Trophoblast cell (in vitro differentiated cells and primary cell): ENCODE results near the gene EPB41L4B.

Experiments used
- DNase-seq, 2 donors: peaks; one replicate each; pipeline ENCODE4 v3.0.0-alpha.2; 2016
- H2AFZ ChIP-seq: 2 replicates; pipeline ENCODE4 v1.6.1; 2013; ENCODE audit warnings: low read length, moderate library complexity, mild to moderate bottlenecking; ENCODE audit not compliant: insufficient read depth, poor library complexity
- H2AK5ac ChIP-seq: 2 replicates; pipeline ENCODE4 v1.6.1; 2013; ENCODE audit warnings: mild to moderate bottlenecking, low read length
- H2BK120ac ChIP-seq: 2 replicates; pipeline ENCODE4 v1.6.1; 2013; ENCODE audit warnings: low read length, mild to moderate bottlenecking, moderate library complexity; ENCODE audit not compliant: insufficient read depth, poor library complexity
- H2BK12ac ChIP-seq: 2 replicates; pipeline ENCODE4 v1.6.1; 2013; ENCODE audit warnings: mild to moderate bottlenecking, low read length, moderate library complexity
- H2BK5ac ChIP-seq: 2 replicates; pipeline ENCODE4 v1.6.1; 2013; ENCODE audit warnings: low read length, low read depth, moderate library complexity, mild to moderate bottlenecking; ENCODE audit not compliant: poor library complexity
- H3K14ac ChIP-seq: 2 replicates; pipeline ENCODE4 v1.6.1; 2013; ENCODE audit warnings: mild to moderate bottlenecking, low read length
- H3K18ac ChIP-seq: 2 replicates; pipeline ENCODE4 v1.6.1; 2013; ENCODE audit warnings: mild to moderate bottlenecking, low read length
- H3K23ac ChIP-seq: 2 replicates; pipeline ENCODE4 v1.6.1; 2013; ENCODE audit warnings: low read length
- H3K27ac ChIP-seq: 2 replicates; pipeline ENCODE4 v1.5.1; 2013; ENCODE audit warnings: low read depth, mild to moderate bottlenecking, inconsistent platforms, low read length, moderate library complexity
- H3K27me3 ChIP-seq: 2 replicates; pipeline ENCODE4 v1.6.1; 2013; ENCODE audit warnings: inconsistent platforms, mild to moderate bottlenecking, low read length, moderate library complexity; ENCODE audit not compliant: insufficient read depth
- H3K36me3 ChIP-seq, 2 experiments: 1 replicate in 1 of 2; 2 replicates in 1 of 2; pipeline ENCODE4 v1.6.1; 2013; ENCODE audit warnings: low read length in 2 of 2, mild to moderate bottlenecking in 2 of 2, moderate library complexity in 1 of 2; ENCODE audit not compliant: insufficient read depth in 2 of 2, control insufficient read depth in 1 of 2
- H3K4ac ChIP-seq: 2 replicates; pipeline ENCODE4 v1.6.1; 2013; ENCODE audit warnings: low read depth, mild to moderate bottlenecking, low read length, moderate library complexity
- H3K4me1 ChIP-seq, 2 experiments: 1 replicate in 1 of 2; 2 replicates in 1 of 2; pipeline ENCODE4 v1.6.1; 2013; ENCODE audit warnings: low read length in 2 of 2, mild to moderate bottlenecking in 2 of 2, moderate library complexity in 1 of 2; ENCODE audit not compliant: insufficient read depth in 2 of 2, control insufficient read depth in 1 of 2
- H3K4me2 ChIP-seq: 2 replicates; pipeline ENCODE4 v1.6.1; 2013; ENCODE audit warnings: inconsistent platforms, mild to moderate bottlenecking, low read length, moderate library complexity
- H3K4me3 ChIP-seq: 2 replicates; pipeline ENCODE4 v1.5.1; 2013; ENCODE audit warnings: mild to moderate bottlenecking, low read depth, low read length, inconsistent platforms
- H3K79me1 ChIP-seq: one replicate; pipeline ENCODE4 v1.6.1; 2013; ENCODE audit warnings: low read length
- H3K79me2 ChIP-seq: 2 replicates; pipeline ENCODE4 v1.6.1; 2013; ENCODE audit warnings: low read length, mild to moderate bottlenecking; ENCODE audit not compliant: control insufficient read depth, insufficient read depth, poor library complexity
- H3K9ac ChIP-seq: 2 replicates; pipeline ENCODE4 v1.6.1; 2013; ENCODE audit warnings: mild to moderate bottlenecking, low read length
- H3K9me3 ChIP-seq: 2 replicates; pipeline ENCODE4 v1.6.1; 2013; ENCODE audit warnings: low read depth, mild to moderate bottlenecking, control low read depth, inconsistent platforms, low read length; ENCODE audit not compliant: insufficient read depth
- H4K12ac ChIP-seq: 2 replicates; pipeline ENCODE4 v1.6.1; 2013; ENCODE audit warnings: low read depth, mild to moderate bottlenecking, low read length, moderate library complexity
- H4K8ac ChIP-seq: 2 replicates; pipeline ENCODE4 v1.6.1; 2013; ENCODE audit warnings: low read depth, mild to moderate bottlenecking, low read length, moderate library complexity
- H4K91ac ChIP-seq: one replicate; pipeline ENCODE4 v1.6.1; 2013; ENCODE audit warnings: low read depth, mild to moderate bottlenecking, low read length, moderate library complexity
- WGBS: extraction: QIAGEN DNeasy Blood & Tissue Kit; methylation state at CpG from one replicate; pipeline ENCODE4 v1.1.7; 2013; ENCODE audit warnings: missing lambda C conversion rate; ENCODE audit not compliant: insufficient read length, insufficient coverage; ENCODE audit errors: extremely low coverage; 5-methylcytosine and 5-hydroxymethylcytosine counted together

The EPB41L4B gene

GRCh38 chr9:109251776-109252106, 69.1 kb downstream of the EPB41L4B start:
- Histone ChIP-seq H2AFZ (no peak overlapping the region), H3K79me1 (peaks cover 3% of the 10 kb centered on the region), H3K27me3 (no peaks in the 10 kb centered on the region), H2BK5ac (no peak overlapping the region), H3K79me2 (no peaks in the 10 kb centered on the region), H2AK5ac (no peak overlapping the region), H4K12ac (no peak overlapping the region), H4K91ac (peak overlapping the region; percentile 1), H3K9ac (no peak overlapping the region), H4K8ac (no peak overlapping the region), H2BK12ac (no peak overlapping the region), H3K4me1 (peaks cover 13 to 20% of the 10 kb centered on the region in 2 experiments), H3K4me2 (no peak overlapping the region), H3K18ac (peak overlapping the region; percentile 22), H3K9me3 (no peaks in the 10 kb centered on the region), H3K23ac (no peak overlapping the region), H3K27ac (no peak overlapping the region), H3K4ac (no peak overlapping the region), H3K36me3 (peaks cover 0 to 1% of the 10 kb centered on the region in 2 experiments), H3K14ac (no peak overlapping the region), H2BK120ac (no peak overlapping the region), H3K4me3 (no peak overlapping the region)
- no CpG with 5 or more reads among the region's 5 CpGs for whole genome bisulfite sequencing
- DNase-seq, result no peak

GRCh38 chr9:109251080-109251775, 69.6 kb downstream of the EPB41L4B start:
- Histone ChIP-seq H4K91ac (no peak overlapping the region), H2BK12ac (no peak overlapping the region), H2AK5ac (no peak overlapping the region), H2AFZ (no peak overlapping the region), H3K23ac (no peak overlapping the region), H3K27me3 (no peaks in the 10 kb centered on the region), H4K8ac (no peak overlapping the region), H3K4me2 (no peak overlapping the region), H3K4me1 (peaks cover 13 to 20% of the 10 kb centered on the region in 2 experiments), H2BK5ac (no peak overlapping the region), H3K79me1 (peaks cover 3% of the 10 kb centered on the region), H3K79me2 (no peaks in the 10 kb centered on the region), H2BK120ac (no peak overlapping the region), H3K14ac (no peak overlapping the region), H3K18ac (no peak overlapping the region), H3K4ac (no peak overlapping the region), H3K36me3 (peaks cover 0 to under 1% of the 10 kb centered on the region in 2 experiments), H3K27ac (no peak overlapping the region), H3K9me3 (no peaks in the 10 kb centered on the region), H3K9ac (no peak overlapping the region), H4K12ac (no peak overlapping the region), H3K4me3 (no peak overlapping the region)
- peak; percentile 68 to 73 for DNase-seq
- WGBS, result no CpG with 5 or more reads among the region's 10 CpGs

- Histone ChIP-seq H3K9me3 (no peaks in the 10 kb centered on the region), H3K18ac (no peak overlapping the region), H3K4me1 (peaks cover 13 to 20% of the 10 kb centered on the region in 2 experiments), H3K79me1 (peaks cover 3% of the 10 kb centered on the region), H2BK12ac (no peak overlapping the region), H3K4me3 (no peak overlapping the region), H4K12ac (no peak overlapping the region), H2BK5ac (no peak overlapping the region), H3K14ac (no peak overlapping the region), H3K27me3 (no peaks in the 10 kb centered on the region), H3K9ac (no peak overlapping the region), H3K23ac (no peak overlapping the region), H2AFZ (no peak overlapping the region), H3K27ac (no peak overlapping the region), H3K36me3 (no peaks in the 10 kb centered on the region), H2AK5ac (no peak overlapping the region), H2BK120ac (no peak overlapping the region), H3K79me2 (no peaks in the 10 kb centered on the region), H3K4ac (no peak overlapping the region), H3K4me2 (no peak overlapping the region), H4K8ac (no peak overlapping the region), H4K91ac (no peak overlapping the region)
- no peak for DNase-seq
- WGBS, result no CpG with 5 or more reads among the region's 3 CpGs
Measured at GRCh38 chr9:109250771-109251079, 70.1 kb downstream of the EPB41L4B start.

- H3K27ac ChIP-seq, result no peak overlapping the region
- H3K79me1 ChIP-seq, result peaks cover 3% of the 10 kb centered on the region
- H4K8ac ChIP-seq, result no peak overlapping the region
- peak overlapping the region; percentile 19 for H3K18ac ChIP-seq
- no peak overlapping the region for H2AK5ac ChIP-seq
- no peak for DNase-seq
- no peak overlapping the region for H3K4me2 ChIP-seq
- no CpG with 5 or more reads among the region's 12 CpGs for WGBS
- no peak overlapping the region for H2AFZ ChIP-seq
- H3K4me1 ChIP-seq, result peaks cover 13 to 20% of the 10 kb centered on the region in 2 experiments
- H3K4me3 ChIP-seq, result no peak overlapping the region
- peak overlapping the region; percentile 4 for H3K14ac ChIP-seq
- no peak overlapping the region for H4K12ac ChIP-seq
- no peak overlapping the region for H2BK5ac ChIP-seq
- no peak overlapping the region for H3K9ac ChIP-seq
- no peak overlapping the region for H2BK12ac ChIP-seq
- no peak overlapping the region for H3K23ac ChIP-seq
- H3K36me3 ChIP-seq, result no peaks in the 10 kb centered on the region
- H2BK120ac ChIP-seq, result no peak overlapping the region
- no peak overlapping the region for H4K91ac ChIP-seq
- H3K79me2 ChIP-seq, result no peaks in the 10 kb centered on the region
- H3K27me3 ChIP-seq, result no peaks in the 10 kb centered on the region
- H3K9me3 ChIP-seq, result no peaks in the 10 kb centered on the region
- no peak overlapping the region for H3K4ac ChIP-seq
Measured at GRCh38 chr9:109250311-109250741, 70.5 kb downstream of the EPB41L4B start.
